ENCODE data around the gene MRPS25. TPM values are rescaled to one million over a fixed set of nuclear protein-coding genes. Genes with fewer than 3 reads are reported as not detected.

MRPS25 gene
- total RNA-seq, 1 experiment from 2014 or later, result 69.7 TPM

DNA sequence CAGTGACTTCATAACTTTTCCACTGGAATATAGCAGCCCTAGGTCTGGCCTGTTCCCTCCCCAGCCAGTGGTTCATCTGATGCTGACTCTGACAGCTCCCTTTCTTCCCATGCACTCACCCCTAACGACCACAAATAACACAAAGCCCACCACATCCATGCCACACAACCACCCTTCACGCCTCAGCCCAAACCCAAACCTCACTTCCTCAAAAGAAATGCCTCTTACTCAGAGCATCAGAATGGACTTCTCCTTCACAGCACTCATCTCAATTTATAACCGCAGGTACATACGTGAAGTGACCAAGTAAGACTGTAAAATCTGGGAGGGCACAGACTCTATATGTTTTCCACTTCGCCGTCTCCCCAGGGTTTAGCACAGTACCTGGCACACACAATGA is 32.8 kb upstream of the MRPS25 start:
- peaks cover 16% of the 10 kb centered on the region for H3K4me1 Mint-ChIP-seq
- ChIA-PET CTCF (interaction anchor here (1.0 to 2.0 kb wide), 3 partner anchors 10 to 307 kb away, joined by 3 to 15 read pairs (median 3); no protein-coding TSS in a partner anchor), POLR2A (interaction anchor here (0.7 to 1.0 kb wide), 2 partner anchors 8 to 32 kb away, joined by 3 to 5 read pairs; no protein-coding TSS in a partner anchor)
- peak overlapping the region; percentile 21; the same call in 1 of the 2 replicates for H3K27ac Mint-ChIP-seq
- no peaks in the 10 kb centered on the region for H3K9me3 Mint-ChIP-seq
- TF ChIP-seq MXD4 (CRISPR knock-in tag; IDR thresholded peaks at IDR 0.05; ENCODE audit: borderline replicate concordance) (no peak), ZNF219 (CRISPR knock-in tag; IDR thresholded peaks at IDR 0.05; ENCODE audit: borderline replicate concordance) (no peak), ESRRA (CRISPR knock-in tag; IDR thresholded peaks at IDR 0.05; ENCODE audit: borderline replicate concordance) (no peak), GTF2I (CRISPR knock-in tag; conservative IDR thresholded peaks at IDR 0.05) (no peak)
- TF ChIP-seq, protein P1, sequence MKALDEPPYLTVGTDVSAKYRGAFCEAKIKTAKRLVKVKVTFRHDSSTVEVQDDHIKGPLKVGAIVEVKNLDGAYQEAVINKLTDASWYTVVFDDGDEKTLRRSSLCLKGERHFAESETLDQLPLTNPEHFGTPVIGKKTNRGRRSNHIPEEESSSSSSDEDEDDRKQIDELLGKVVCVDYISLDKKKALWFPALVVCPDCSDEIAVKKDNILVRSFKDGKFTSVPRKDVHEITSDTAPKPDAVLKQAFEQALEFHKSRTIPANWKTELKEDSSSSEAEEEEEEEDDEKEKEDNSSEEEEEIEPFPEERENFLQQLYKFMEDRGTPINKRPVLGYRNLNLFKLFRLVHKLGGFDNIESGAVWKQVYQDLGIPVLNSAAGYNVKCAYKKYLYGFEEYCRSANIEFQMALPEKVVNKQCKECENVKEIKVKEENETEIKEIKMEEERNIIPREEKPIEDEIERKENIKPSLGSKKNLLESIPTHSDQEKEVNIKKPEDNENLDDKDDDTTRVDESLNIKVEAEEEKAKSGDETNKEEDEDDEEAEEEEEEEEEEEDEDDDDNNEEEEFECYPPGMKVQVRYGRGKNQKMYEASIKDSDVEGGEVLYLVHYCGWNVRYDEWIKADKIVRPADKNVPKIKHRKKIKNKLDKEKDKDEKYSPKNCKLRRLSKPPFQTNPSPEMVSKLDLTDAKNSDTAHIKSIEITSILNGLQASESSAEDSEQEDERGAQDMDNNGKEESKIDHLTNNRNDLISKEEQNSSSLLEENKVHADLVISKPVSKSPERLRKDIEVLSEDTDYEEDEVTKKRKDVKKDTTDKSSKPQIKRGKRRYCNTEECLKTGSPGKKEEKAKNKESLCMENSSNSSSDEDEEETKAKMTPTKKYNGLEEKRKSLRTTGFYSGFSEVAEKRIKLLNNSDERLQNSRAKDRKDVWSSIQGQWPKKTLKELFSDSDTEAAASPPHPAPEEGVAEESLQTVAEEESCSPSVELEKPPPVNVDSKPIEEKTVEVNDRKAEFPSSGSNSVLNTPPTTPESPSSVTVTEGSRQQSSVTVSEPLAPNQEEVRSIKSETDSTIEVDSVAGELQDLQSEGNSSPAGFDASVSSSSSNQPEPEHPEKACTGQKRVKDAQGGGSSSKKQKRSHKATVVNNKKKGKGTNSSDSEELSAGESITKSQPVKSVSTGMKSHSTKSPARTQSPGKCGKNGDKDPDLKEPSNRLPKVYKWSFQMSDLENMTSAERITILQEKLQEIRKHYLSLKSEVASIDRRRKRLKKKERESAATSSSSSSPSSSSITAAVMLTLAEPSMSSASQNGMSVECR (CRISPR knock-in tag; IDR thresholded peaks at IDR 0.05; ENCODE audit: borderline replicate concordance), result no peak
- H3K4me3 Mint-ChIP-seq, result peak overlapping the region; percentile 98
- peaks cover 2% of the 10 kb centered on the region; the same call in 1 of the 2 replicates for H3K27me3 Mint-ChIP-seq (ENCODE audit: low read depth)
- H3K36me3 Mint-ChIP-seq, result peaks cover 19% of the 10 kb centered on the region
- ATAC-seq (no peak), DNase-seq (ENCODE audit: low spot score) (no peak)

DNA sequence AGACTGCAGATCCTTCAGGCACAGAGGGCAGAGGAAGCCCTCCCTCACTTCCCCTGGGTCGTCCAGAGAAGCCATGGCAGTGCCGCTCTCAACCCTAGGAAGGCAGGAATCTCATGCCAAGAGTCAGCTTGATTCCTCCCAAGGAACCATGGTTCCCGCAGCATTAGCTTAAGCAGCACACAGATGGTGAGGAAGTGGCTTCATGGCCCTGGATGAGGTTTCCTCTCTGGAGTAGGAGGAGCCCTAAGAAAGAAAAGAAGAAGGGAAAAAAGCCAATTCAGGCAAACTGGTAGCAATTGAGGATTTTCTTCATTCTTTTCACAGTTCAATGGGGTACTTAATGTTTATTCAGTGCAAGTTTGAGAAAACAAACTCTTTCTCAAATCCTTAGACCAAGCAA is 30.9 kb upstream of the MRPS25 start:
- no peak overlapping the region; the same call in 1 of the 2 replicates for H3K4me3 Mint-ChIP-seq
- CTCF ChIA-PET, result no interaction called here
- no peak for TF ChIP-seq ETV6 (CRISPR knock-in tag; IDR thresholded peaks at IDR 0.05)
- TF ChIP-seq CREM (CRISPR knock-in tag; IDR thresholded peaks at IDR 0.05), result no peak
- TF ChIP-seq ZNF416 (CRISPR knock-in tag; IDR thresholded peaks at IDR 0.05), result no peak
- no peak for TF ChIP-seq CREB1 (CRISPR knock-in tag; IDR thresholded peaks at IDR 0.05)
- TF ChIP-seq GRHL2 (CRISPR knock-in tag; IDR thresholded peaks at IDR 0.05; ENCODE audit: insufficient replicate concordance, severe bottlenecking), result no peak
- TF ChIP-seq NR1H2 (CRISPR knock-in tag; IDR thresholded peaks at IDR 0.05), result no peak
- no peak for TF ChIP-seq GTF2I (CRISPR knock-in tag; conservative IDR thresholded peaks at IDR 0.05)
- no peak for TF ChIP-seq ZNF121 (CRISPR knock-in tag; IDR thresholded peaks at IDR 0.05)
- TF ChIP-seq ZNF138 (CRISPR knock-in tag; conservative IDR thresholded peaks at IDR 0.05), result no peak
- TF ChIP-seq, protein P2, sequence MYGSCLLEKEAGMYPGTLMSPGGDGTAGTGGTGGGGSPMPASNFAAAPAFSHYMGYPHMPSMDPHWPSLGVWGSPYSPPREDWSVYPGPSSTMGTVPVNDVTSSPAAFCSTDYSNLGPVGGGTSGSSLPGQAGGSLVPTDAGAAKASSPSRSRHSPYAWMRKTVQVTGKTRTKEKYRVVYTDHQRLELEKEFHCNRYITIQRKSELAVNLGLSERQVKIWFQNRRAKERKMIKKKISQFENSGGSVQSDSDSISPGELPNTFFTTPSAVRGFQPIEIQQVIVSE (CRISPR knock-in tag; IDR thresholded peaks at IDR 0.05; ENCODE audit: borderline replicate concordance), result no peak
- TF ChIP-seq, protein P3, sequence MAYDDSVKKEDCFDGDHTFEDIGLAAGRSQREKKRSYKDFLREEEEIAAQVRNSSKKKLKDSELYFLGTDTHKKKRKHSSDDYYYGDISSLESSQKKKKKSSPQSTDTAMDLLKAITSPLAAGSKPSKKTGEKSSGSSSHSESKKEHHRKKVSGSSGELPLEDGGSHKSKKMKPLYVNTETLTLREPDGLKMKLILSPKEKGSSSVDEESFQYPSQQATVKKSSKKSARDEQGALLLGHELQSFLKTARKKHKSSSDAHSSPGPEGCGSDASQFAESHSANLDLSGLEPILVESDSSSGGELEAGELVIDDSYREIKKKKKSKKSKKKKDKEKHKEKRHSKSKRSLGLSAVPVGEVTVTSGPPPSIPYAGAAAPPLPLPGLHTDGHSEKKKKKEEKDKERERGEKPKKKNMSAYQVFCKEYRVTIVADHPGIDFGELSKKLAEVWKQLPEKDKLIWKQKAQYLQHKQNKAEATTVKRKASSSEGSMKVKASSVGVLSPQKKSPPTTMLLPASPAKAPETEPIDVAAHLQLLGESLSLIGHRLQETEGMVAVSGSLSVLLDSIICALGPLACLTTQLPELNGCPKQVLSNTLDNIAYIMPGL (CRISPR knock-in tag; IDR thresholded peaks at IDR 0.05), result no peak
- TF ChIP-seq, protein P4, sequence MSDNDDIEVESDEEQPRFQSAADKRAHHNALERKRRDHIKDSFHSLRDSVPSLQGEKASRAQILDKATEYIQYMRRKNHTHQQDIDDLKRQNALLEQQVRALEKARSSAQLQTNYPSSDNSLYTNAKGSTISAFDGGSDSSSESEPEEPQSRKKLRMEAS (CRISPR knock-in tag; IDR thresholded peaks at IDR 0.05), result no peak
- TF ChIP-seq, protein P5, sequence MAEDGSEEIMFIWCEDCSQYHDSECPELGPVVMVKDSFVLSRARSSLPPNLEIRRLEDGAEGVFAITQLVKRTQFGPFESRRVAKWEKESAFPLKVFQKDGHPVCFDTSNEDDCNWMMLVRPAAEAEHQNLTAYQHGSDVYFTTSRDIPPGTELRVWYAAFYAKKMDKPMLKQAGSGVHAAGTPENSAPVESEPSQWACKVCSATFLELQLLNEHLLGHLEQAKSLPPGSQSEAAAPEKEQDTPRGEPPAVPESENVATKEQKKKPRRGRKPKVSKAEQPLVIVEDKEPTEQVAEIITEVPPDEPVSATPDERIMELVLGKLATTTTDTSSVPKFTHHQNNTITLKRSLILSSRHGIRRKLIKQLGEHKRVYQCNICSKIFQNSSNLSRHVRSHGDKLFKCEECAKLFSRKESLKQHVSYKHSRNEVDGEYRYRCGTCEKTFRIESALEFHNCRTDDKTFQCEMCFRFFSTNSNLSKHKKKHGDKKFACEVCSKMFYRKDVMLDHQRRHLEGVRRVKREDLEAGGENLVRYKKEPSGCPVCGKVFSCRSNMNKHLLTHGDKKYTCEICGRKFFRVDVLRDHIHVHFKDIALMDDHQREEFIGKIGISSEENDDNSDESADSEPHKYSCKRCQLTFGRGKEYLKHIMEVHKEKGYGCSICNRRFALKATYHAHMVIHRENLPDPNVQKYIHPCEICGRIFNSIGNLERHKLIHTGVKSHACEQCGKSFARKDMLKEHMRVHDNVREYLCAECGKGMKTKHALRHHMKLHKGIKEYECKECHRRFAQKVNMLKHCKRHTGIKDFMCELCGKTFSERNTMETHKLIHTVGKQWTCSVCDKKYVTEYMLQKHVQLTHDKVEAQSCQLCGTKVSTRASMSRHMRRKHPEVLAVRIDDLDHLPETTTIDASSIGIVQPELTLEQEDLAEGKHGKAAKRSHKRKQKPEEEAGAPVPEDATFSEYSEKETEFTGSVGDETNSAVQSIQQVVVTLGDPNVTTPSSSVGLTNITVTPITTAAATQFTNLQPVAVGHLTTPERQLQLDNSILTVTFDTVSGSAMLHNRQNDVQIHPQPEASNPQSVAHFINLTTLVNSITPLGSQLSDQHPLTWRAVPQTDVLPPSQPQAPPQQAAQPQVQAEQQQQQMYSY (CRISPR knock-in tag; IDR thresholded peaks at IDR 0.05), result no peak
- TF ChIP-seq, protein P6, sequence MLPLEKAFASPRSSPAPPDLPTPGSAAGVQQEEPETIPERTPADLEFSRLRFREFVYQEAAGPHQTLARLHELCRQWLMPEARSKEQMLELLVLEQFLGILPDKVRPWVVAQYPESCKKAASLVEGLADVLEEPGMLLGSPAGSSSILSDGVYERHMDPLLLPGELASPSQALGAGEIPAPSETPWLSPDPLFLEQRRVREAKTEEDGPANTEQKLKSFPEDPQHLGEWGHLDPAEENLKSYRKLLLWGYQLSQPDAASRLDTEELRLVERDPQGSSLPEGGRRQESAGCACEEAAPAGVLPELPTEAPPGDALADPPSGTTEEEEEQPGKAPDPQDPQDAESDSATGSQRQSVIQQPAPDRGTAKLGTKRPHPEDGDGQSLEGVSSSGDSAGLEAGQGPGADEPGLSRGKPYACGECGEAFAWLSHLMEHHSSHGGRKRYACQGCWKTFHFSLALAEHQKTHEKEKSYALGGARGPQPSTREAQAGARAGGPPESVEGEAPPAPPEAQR (CRISPR knock-in tag; IDR thresholded peaks at IDR 0.05), result no peak

More for the DNA sequence above, 30.9 kb upstream of the MRPS25 start:
- DNase-seq (ENCODE audit: low spot score), result no peak
- ATAC-seq, result no peak
- POLR2A ChIA-PET, result no interaction called here
- no peak overlapping the region for H3K27ac Mint-ChIP-seq
- no peaks in the 10 kb centered on the region for H3K9me3 Mint-ChIP-seq
- H3K27me3 Mint-ChIP-seq (ENCODE audit: low read depth), result no peaks in the 10 kb centered on the region
- peaks cover 12% of the 10 kb centered on the region for H3K4me1 Mint-ChIP-seq
- peaks cover 19% of the 10 kb centered on the region for H3K36me3 Mint-ChIP-seq
